Amniotic stem cell (primary cell): ENCODE data around the gene ENTREP1.
"Not testable (repeated sequence)": the region's sequence is repeated elsewhere in the genome, so short reads cannot be mapped to it uniquely, and the experiment has no call there.

Source experiments
- DNase-seq: peaks from one replicate; lab custom pipeline; 2025; lab: John Stamatoyannopoulos, UW

The ENTREP1 gene

DNA sequence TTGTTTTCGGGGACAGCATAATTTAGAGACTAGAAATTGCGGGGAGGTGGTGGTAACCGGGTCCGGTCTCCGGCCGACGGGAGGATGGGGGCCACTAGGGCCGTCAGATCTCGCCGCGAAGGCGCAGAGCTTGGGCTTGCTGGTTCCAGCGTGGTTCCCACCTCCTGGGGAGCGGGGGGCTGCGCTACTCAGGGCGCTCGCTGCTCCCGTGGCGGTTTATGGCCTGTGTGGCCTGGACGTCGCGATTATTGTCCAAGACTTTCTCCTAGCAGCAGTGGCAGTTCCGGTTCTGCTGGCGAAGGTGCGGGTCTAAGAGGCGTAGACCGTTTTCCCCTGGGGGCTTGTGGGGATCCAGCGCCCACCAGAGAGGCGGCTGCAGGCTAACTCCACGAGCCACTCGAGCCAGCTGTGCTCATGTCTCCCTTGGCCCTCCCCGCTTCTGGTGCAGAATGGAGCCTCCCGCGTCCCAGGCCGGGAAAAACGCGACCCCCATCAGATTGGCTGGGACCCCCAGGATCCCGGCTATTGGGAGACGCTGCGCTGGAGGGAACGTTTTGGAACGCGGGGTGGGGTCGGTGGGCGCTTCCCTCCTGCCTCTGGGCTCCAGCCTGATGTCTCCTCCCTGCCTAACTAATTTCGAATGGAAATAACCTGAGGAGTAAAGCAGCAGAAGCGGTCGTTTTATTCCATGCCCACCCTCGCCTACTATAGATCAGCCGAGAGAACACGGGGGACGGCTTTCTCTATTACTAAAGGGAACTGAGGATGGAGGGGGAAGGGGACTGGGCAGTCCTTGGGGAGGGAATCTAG, 87.1 kb downstream of the ENTREP1 start:
- no peak for DNase-seq

DNA sequence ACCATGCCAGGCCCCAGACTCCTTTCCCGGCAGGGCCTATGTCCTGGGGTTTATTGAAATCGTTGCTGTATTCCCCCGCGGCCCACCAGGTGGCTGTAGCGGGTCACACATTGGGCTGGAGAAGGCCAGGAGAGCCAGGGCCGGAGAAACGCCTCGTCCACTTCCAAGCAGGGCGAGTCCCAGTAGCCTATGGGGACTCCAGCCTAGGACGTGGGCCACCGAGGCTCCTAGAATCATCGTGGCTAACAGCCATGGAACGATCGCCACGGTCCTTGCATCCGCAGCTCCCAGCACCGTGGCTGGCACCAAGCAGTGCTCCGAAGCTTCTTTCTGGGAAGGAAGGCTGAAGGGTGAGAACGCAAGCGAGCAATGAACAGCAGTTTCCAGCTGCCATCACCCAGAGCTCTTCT, 87.7 kb downstream of the ENTREP1 start:
- peak; percentile 34 for DNase-seq

DNA sequence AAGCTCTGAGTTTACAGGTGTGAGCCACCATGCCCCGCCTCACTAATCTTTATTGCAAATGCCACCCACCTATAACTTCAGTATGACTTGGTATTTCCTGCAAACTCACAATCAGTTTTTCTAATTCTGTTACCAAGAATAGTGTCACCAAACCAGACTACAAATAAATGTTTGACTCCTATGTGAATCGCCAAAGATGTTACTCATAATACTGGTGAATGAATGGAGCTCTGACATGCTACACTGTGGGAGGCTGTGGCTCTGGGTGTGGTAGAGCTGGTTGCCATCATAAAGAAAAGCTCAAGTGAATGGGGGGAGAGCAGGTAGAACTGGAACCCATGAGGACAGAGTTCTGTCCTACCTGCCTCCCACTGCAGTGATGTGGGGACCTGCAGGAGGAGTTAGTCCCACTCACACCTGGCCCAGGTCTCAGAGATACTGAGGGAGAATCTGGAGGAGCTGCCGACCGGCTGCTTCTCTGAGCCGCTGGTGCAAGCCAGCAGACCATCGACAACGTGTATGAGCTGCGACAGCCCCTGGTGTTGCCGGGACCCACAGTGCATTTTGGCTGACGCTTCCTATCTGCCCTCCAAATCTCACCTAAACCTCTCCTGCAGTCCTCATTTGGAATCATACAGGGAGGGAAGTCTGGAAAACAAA, 95.7 kb downstream of the ENTREP1 start:
- no peak for DNase-seq

DNA sequence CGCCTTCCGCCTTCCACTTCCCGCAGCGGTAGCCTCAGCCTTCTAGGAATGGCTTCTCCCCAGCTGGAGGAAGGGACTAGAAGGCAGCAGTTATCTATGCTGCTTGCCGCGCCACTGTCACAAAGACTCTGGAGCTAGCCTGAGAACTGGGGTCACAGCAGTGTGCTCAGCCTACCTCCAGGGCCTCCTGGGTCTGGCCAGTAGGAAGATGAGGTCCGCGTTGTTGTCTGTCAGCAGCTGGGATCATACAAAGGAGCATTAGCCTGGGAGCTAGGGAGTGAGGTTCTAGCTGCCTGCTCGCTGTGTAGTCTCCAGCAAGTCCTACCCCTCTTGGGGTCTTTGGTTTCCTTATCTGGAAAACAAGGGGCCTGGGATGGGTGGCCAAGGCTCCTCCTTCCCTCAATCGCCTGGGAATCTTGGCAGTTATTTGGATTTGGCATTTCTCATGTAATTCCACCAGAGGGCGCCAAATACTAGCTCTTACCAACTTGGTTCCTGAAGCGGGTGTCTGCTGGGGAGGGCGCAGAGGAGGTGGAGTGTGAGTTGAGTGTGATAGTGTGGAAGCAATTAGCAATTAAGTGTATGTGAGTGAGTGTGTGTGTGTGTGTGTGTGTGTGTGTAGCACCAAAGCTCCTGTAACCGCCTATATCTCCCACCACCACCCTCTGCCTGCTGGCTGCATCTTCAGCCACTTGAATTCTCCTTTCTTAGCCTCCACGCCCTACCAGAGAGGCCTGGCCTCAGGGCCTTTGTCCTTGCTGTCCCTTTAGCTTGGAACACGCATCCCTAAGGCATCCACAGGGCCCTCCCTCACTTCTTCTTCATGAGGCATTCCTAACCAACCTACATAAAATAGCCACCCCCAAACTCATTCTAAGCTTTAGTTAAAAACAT, 97.1 kb downstream of the ENTREP1 start:
- DNase-seq = peak; percentile 28

DNA sequence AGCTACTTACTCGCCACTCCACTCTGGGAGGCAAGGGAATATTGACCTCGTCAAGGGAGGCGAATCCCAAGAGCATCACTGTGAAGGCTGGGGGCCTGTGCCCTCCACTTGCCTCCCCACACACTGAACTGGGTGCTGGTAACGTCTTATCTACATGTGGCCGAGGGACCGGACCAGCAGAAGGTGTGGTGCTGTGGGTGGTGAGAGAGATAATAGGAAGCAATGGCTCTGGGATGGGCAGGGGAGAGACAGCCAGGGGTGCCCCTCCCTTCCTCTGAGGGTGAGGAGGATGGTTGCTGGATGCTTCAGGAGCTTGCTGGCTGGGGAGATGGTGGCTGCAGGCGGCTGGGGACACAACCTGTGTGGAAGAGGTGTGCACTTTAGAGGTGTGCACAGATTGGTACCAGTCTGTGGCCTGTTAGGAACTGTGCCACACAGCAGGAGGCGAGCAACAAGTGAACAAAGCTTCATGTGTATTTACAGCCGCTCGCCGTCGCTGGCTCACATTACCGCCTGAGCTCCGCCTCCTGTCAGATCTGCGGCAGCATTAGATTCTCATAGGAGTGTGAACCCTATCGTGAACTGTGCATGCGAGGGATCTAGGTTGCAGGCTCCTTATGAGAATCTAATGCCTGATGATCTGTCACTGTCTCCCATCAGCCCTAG, 100.3 kb downstream of the ENTREP1 start:
- no peak for DNase-seq

DNA sequence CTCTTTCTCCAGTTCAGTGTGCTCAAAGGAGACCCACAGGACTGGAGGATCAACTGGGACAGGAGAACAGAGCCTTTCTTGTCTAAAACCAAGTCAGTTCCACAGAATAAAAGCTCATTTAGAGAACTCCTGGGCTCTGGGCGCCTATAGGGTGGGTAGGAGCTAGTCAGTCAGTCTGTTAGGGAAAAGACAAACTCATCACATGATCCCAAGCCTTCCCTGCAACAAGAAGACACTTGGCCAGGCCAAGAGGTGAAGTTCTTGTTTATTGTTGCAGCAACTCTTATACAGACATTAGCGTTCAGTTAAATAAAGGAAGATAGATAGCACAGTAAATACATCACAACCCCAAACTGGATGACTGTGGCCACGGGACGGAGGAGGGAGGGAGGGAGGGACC, 102.3 kb downstream of the ENTREP1 start:
- DNase-seq = no peak

DNA sequence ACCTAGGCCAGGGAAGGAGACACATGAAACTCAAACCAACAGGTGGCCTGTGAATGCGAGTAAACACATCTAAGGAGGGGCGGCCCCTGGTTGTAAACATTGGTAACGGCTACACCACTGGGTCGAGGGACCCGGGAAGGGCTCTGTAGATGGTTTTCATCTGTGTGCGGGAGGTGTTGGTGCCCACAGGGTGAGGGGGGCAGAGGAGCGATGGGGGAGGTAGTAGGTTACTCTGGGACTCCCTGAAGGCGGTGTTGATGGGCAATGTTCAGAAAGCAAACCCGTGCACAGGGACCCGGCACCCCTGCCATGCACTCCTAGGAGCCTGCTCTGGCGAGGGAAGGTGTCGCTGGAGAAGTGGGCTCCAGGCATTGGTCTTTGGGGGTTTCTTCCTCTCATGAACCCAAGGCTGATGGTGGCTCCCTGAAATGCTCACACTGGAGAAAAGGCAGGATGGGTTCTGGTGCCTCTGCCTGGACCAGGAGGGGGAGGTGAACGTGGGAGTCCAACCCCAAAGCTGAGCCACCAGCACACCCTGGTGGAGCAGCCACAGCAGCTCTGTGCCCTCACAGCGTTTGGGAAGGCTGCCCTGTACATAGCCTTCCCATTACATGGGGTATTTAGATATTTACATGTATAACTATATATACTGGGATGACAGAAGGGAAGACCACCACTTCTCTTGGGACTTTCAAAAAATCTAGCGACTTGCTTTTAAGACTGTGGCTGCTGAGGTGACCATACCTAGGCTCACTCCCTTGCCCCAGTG, 103.2 kb downstream of the ENTREP1 start:
- no peak for DNase-seq

DNA sequence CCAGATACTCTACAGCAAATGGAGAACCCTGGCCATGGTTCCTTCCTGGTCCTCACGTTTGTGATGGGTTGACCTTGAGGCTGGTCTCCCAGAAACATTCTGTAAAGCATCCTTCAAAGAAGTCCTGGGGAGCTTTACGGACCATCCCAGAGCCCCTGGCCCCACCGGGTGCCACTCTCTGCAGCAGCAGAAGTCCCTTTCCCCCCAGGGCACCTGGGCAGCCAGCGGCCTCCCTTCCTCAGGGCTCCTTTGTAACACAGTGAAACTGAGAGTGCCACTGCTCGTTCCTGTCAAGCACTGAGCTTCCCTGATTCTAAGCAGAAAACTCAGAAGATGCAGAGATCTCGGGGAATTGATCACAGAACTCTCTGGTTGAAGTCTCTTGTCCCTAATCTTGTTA, 104.3 kb downstream of the ENTREP1 start:
- DNase-seq = no peak

DNA sequence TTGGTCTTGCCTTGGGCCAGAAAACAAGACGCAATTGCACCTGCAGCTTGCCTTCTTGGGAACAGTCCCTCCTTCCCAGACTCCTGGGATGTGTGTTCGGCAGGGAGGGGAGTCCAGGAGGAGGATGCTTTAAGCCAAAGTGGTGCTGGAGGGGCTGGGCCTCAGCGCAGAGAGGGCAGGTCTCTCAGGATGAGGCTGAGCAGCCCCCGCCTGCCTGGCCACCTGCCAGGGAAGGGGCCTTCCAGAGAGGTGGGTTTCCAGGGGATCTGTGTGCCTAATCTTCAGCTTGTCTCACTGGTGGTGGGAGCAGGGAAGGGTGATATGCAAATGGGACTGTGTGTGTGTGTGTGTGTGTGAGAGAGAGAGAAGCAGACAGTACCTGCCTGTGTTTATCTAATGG, 105.2 kb downstream of the ENTREP1 start:
- no peak for DNase-seq

DNA sequence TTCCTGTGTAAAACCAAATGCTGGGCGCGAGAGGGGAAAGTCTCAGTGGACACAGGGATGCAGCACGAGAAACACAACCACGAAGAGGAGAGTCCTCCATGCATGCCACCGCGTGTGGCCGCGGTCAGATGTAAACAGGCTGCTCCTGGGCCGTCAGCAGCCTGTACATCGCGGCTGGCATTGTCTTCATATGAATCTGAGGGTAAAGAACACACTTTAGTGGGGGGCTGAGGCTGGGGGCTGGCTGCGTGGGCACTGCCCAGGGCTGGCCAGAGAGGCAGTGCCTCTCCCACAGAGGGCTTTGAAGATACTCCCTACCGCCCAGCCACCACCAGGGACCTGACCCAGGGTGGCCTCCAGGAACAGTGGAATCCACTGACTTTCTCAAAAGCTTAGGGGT, 106.2 kb downstream of the ENTREP1 start:
- no peak for DNase-seq

DNA sequence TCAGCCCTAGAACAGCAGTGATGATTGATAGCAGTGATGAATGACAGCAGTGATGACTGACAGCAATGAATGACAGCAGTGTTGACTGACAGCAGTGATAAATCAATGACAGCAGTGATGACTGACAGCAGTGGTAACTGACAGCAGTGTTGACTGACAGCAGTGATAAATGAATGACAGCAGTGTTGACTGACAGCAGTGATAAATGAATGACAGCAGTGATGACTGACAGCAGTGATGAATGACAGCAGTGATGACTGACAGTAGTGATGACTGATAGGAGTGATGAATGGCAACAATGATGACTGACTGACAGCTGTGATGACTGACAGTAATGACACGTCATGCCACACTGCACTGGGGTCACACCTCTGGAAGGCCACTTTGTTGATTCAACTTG, 106.8 kb downstream of the ENTREP1 start:
- no peak for DNase-seq

DNA sequence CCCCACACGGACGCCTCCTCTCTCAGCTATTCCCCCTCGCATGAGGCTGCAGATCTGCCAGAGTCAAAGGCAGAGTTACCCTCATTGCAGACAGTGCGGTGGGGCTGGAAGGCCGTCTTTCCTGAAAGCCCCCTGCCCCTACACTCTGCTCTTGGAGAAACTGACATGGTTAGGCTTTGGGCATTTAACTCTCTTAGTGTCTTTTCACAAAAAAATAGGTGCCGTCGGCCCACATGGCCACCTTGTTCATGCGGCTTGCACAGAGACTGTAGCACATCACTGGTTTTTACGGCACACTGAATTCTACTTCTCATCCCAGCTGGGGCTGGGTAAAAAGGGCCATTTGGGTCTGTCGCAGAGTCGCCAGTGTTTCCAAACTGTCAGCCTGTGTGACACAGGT, 107.6 kb downstream of the ENTREP1 start:
- DNase-seq = no peak

DNA sequence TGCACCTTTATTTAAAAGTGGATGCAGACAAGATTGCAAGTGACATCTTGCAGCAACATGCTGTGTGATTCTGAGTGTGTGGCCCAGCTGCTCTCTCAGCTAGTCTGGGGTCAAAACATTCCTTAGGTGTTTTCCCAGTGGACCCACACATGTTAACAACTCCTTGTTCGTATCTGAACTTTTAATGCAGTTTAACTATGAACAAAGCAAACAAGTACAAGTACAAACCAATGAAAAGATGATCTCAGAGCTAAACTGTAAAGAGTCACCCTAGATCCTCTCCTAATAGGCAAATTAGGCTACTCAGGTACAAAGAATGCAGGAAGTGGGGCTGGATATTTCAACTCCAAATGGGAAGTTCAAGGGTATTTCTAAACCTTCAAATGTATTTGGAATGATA, 108.4 kb downstream of the ENTREP1 start:
- DNase-seq = no peak

DNA sequence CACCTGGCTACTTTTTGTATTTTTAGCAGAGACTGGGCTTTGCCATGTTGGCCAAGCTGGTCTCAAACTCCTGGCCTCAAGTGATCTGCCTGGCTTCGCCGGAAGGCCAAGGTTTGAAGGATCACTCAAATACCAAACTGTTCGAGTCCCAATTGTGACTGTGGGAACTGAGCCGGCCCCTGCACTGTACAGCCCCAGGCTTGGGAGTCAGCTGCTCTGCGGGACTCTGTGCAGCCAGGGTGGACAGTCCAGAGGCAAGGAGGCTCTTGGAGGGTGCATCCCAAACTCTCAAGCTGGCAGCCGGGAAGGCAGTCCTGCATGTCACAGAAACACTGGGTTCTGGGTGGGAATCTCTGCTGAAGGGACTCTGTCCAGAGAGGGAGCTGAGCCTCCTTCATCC, 109.0 kb downstream of the ENTREP1 start:
- DNase-seq = no peak

DNA sequence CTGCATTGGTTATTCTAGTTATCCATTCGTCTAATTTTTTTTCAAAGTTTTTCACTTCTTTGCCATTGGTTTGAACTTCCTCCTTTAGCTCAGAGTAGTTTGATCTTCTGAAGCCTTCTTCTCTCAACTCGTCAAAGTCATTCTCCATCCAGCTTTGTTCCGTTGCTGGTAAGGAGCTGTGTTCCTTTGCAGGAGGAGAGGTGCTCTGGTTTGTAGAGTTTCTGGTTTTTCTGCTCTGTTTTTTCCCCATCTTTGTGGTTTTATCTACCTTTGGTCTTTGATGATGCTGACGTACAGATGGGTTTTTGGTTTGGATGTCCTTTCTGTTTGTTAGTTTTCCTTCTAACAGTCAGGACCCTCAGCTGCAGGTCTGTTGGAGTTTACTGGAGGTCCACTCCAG, 114.6 kb downstream of the ENTREP1 start:
- not testable (repeated sequence) for DNase-seq

DNA sequence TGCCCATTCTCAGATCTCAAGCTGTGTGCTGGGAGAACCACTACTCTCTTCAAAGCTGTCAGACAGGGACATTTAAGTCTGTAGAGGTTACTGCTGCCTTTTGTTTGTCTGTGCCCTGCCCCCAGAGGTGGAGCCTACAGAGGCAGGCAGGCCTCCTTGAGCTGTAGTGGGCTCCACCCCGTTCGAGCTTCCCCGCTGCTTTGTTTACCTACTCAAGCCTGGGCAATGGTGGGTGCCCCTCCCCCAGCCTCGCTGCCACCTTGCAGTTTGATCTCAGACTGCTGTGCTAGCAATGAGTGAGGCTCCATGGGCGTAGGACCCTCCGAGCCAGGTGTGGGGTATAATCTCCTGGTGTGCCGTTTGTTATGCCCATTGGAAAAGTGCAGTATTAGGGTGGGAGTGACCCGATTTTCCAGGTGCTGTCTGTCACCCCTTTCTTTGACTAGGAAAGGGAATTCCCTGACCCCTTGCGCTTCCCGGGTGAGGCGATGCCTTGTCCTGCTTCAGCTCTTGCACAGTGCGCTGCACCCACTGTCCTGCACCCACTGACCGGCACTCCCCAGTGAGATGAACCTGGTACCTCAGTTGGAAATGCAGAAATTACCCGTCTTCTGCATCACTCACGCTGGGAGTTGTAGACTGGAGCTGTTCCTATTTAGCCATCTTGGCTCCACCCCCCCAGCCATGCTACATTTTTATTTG, 115.4 kb downstream of the ENTREP1 start:
- not testable (repeated sequence) for DNase-seq
